HEK293T (cell line): ENCODE measurements around the gene PLBD2.

Source experiments
- ELF4 ChIP-seq: fragments of 450-650 bp; IDR thresholded peaks from 2 replicates; pipeline ENCODE4 v1.6.1; 2017; ENCODE audit warnings: antibody characterized with exemption
- FOXA1 ChIP-seq: fragments of 450-650 bp; IDR thresholded peaks from 2 replicates; pipeline ENCODE4 v1.6.1; 2016; ENCODE audit warnings: mild to moderate bottlenecking
- FOXK2 ChIP-seq: fragments of 450-650 bp; IDR thresholded peaks from 2 replicates; pipeline ENCODE4 v1.6.1; 2016; ENCODE audit warnings: mild to moderate bottlenecking
- FOXM1 ChIP-seq: fragments of 450-650 bp; IDR thresholded peaks from 2 replicates; pipeline ENCODE4 v1.6.1; 2017; ENCODE audit warnings: mild to moderate bottlenecking, borderline replicate concordance
- HDGF ChIP-seq: fragments of 450-650 bp; IDR thresholded peaks from 2 replicates; pipeline ENCODE4 v1.6.1; 2017; ENCODE audit warnings: antibody characterized with exemption, borderline replicate concordance
- L3MBTL2 ChIP-seq: fragments of 450-650 bp; conservative IDR thresholded peaks from 2 replicates; pipeline ENCODE4 v1.6.1; 2016; ENCODE audit warnings: mild to moderate bottlenecking
- NFRKB ChIP-seq: fragments of 450-650 bp; IDR thresholded peaks from 2 replicates; pipeline ENCODE4 v1.6.1; 2016; ENCODE audit warnings: mild to moderate bottlenecking, moderate library complexity
- SP1 ChIP-seq: fragments of 450-650 bp; IDR thresholded peaks from 2 replicates; pipeline ENCODE4 v1.6.1; 2017
- SUZ12 ChIP-seq: fragments of 450-650 bp; IDR thresholded peaks from 2 replicates; pipeline ENCODE4 v1.6.1; 2016; ENCODE audit warnings: mild to moderate bottlenecking
- TARDBP ChIP-seq: fragments of 450-650 bp; IDR thresholded peaks from 2 replicates; pipeline ENCODE4 v1.6.1; 2016
- ZNF384 ChIP-seq: fragments of 450-650 bp; IDR thresholded peaks from 2 replicates; pipeline ENCODE4 v1.6.1; 2016

- TF ChIP-seq FOXA1 (no peak), FOXK2 (no peak), ZNF384 (no peak), NFRKB (no peak), SUZ12 (no peak), TARDBP (no peak), FOXM1 (no peak), ELF4 (no peak), SP1 (no peak), HDGF (no peak), L3MBTL2 (no peak)
Observed at GRCh38 chr12:113393749-113394148, 35.4 kb downstream of the PLBD2 start.
